PC-3 (cell line): Measurements from ENCODE around the gene MCHR1. TPM values are rescaled to one million over a fixed set of nuclear protein-coding genes. Genes with fewer than 3 reads are reported as not detected.

Experiments
- ATAC-seq: fragments of 200-7000 bp; cut with Tn5 transposase; 2 replicates; pipeline ENCODE4 v1.9.1; 2020; ENCODE audit warnings: mild to moderate bottlenecking, moderate library complexity
- Bru-seq: library from RNA; stranded (reverse); fragments of 400-500 nt; gene quantifications from one replicate; lab custom pipeline; 2021; lab: Mats Ljungman, UMichigan
- BruChase-seq, 2 experiments: library from RNA; stranded (reverse); fragments of 400-500 nt; gene quantifications; one replicate each; lab custom pipeline; 2021; lab: Mats Ljungman, UMichigan
- BruUV-seq: library from RNA; stranded (reverse); fragments of 400-500 nt; replicated peaks from 2 replicates; lab custom pipeline; 2021; lab: Mats Ljungman, UMichigan
- CTCF ChIA-PET: fragments of 300-600 bp; sonication (Branson Sonifier 250); formaldehyde crosslinking; loops from one replicate; lab custom pipeline; 2022; ENCODE audit warnings: antibody characterized with exemption; lab: Charles Lee
- POLR2A ChIA-PET: fragments of 300-600 bp; sonication (Branson Sonifier 250); formaldehyde crosslinking; loops from one replicate; lab custom pipeline; 2022; ENCODE audit warnings: antibody characterized with exemption; ENCODE audit not compliant: unreplicated experiment; lab: Charles Lee
- DNase-seq: peaks from one replicate; pipeline ENCODE4 v3.0.0-alpha.2; 2015
- H2AFZ ChIP-seq: fragments of 300-600 bp; sonication (generic); 2 replicates; pipeline ENCODE4 v1.6.0; 2016; ENCODE audit warnings: antibody characterized with exemption, low read length
- H3F3A ChIP-seq: fragments of 300-600 bp; sonication (generic); one replicate; pipeline ENCODE4 v1.6.0; 2017; ENCODE audit warnings: antibody characterized with exemption, low read length, control low read depth, mild to moderate bottlenecking; ENCODE audit not compliant: unreplicated experiment
- H3K27ac ChIP-seq: fragments of 300-600 bp; sonication (generic); 2 replicates; pipeline ENCODE4 v1.5.1; 2016; ENCODE audit warnings: mild to moderate bottlenecking, low read length
- H3K27me3 ChIP-seq: fragments of 300-600 bp; sonication (generic); 2 replicates; pipeline ENCODE4 v1.6.1; 2016; ENCODE audit warnings: low read length, mixed read lengths
- H3K36me3 ChIP-seq: fragments of 300-600 bp; sonication (generic); 2 replicates; pipeline ENCODE4 v1.6.1; 2016; ENCODE audit warnings: low read depth, mixed run types, low read length, mixed read lengths
- H3K4me1 ChIP-seq: fragments of 300-600 bp; sonication (generic); 2 replicates; pipeline ENCODE4 v1.5.1; 2016; ENCODE audit warnings: low read length; ENCODE audit not compliant: insufficient read depth
- H3K4me2 ChIP-seq: fragments of 300-600 bp; sonication (generic); 2 replicates; pipeline ENCODE4 v1.6.0; 2016; ENCODE audit warnings: low read length
- H3K4me3 ChIP-seq: fragments of 300-600 bp; sonication (generic); 2 replicates; pipeline ENCODE4 v1.5.1; 2016; ENCODE audit warnings: mild to moderate bottlenecking, low read length, mixed read lengths
- H3K79me2 ChIP-seq: fragments of 300-600 bp; sonication (generic); 2 replicates; pipeline ENCODE4 v1.6.1; 2017; ENCODE audit warnings: low read length, mixed read lengths
- H3K9ac ChIP-seq: fragments of 300-600 bp; sonication (generic); 2 replicates; pipeline ENCODE4 v1.6.0; 2016; ENCODE audit warnings: mild to moderate bottlenecking, low read length
- H3K9me2 ChIP-seq: fragments of 300-600 bp; sonication (generic); replicated peaks from 2 replicates; pipeline ENCODE4 v1.6.1; 2016; ENCODE audit warnings: mixed run types, low read length, mixed read lengths
- H3K9me3 ChIP-seq: fragments of 300-600 bp; sonication (generic); 2 replicates; pipeline ENCODE4 v1.6.1; 2016; ENCODE audit warnings: low read length, mixed read lengths
- H4K20me1 ChIP-seq: fragments of 300-600 bp; sonication (generic); 2 replicates; pipeline ENCODE4 v1.6.1; 2016; ENCODE audit warnings: low read length, mixed read lengths
- EZH2 ChIP-seq: fragments of 300-600 bp; sonication (generic); IDR thresholded peaks from one replicate; pipeline ENCODE4 v1.6.1; 2017; ENCODE audit warnings: antibody characterized with exemption, mild to moderate bottlenecking, low read length; ENCODE audit not compliant: unreplicated experiment
- EZH2phosphoT487 ChIP-seq: fragments of 300-600 bp; sonication (generic); IDR thresholded peaks from 2 replicates; pipeline ENCODE4 v1.6.1; 2018; ENCODE audit warnings: mild to moderate bottlenecking, antibody characterized with exemption, low read length, borderline replicate concordance
- intact Hi-C: fragments of 100-400 bp; cut with micrococcal nuclease; formaldehyde crosslinking; loops from 2 replicates; pipeline ENCODE4 v1.9.0; 2023
- long read RNA-seq: library from polyadenylated mRNA; unstranded; transcript quantifications from one replicate; pipeline ENCODE4 v2.0.0, GENCODE V29; 2021; ENCODE audit not compliant: unreplicated experiment
- total RNA-seq: library from RNA; depleted of rRNA; stranded (reverse); fragments of >200 nt; gene quantifications from 2 replicates; pipeline ENCODE4 v1.2.3, GENCODE V29; 2014; rRNA removed
- TF ChIP-seq, protein P1 (sequence below): fragments of 300-600 bp; sonication (generic); conservative IDR thresholded peaks from 2 replicates; pipeline ENCODE4 v1.5.1; 2017; ENCODE audit warnings: antibody characterized with exemption, low read depth, mild to moderate bottlenecking, low read length

The MCHR1 gene, protein sequence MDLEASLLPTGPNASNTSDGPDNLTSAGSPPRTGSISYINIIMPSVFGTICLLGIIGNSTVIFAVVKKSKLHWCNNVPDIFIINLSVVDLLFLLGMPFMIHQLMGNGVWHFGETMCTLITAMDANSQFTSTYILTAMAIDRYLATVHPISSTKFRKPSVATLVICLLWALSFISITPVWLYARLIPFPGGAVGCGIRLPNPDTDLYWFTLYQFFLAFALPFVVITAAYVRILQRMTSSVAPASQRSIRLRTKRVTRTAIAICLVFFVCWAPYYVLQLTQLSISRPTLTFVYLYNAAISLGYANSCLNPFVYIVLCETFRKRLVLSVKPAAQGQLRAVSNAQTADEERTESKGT
- total RNA-seq = not detected in 2 replicates
- Bru-seq, nascent RNA = not detected
- percentile 7 among the genes with signal in this experiment for BruChase-seq, experiment 1, labeled RNA remaining after a 6-hour chase
- BruChase-seq, experiment 2, labeled RNA remaining after a 2-hour chase = not detected
- long read RNA-seq = 0 reads

DNA sequence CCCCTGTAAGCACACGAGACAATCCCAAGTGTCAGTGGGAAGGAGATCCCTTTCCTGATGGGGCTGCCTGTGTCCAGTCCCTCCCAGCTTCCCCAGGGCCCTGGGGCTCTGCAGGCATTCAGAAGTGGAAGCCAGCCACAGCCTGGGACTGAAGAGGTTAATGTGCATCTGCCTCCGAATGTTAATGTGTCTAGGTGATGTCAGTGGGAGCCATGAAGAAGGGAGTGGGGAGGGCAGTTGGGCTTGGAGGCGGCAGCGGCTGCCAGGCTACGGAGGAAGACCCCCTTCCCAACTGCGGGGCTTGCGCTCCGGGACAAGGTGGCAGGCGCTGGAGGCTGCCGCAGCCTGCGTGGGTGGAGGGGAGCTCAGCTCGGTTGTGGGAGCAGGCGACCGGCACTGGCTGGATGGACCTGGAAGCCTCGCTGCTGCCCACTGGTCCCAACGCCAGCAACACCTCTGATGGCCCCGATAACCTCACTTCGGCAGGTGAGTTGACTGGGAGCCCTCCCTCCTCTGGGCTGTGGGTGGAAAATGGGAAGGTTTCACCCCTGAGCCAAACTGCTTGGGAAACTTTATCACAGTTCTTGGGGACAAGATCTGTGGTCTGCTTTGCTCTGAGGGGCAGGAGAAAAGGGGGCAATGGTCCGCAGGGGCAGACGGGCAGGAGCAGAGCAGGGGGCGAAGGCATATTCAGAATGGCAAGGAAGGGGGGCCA is at the start of gene MCHR1:
TSS of gene MCHR1 (plus strand) at position 236 of the 715 bp plus-strand sequence. CDS start at position 405, 169 bp downstream.
- Histone ChIP-seq H3K27me3 (no peaks in the 10 kb centered on the region), H3K4me2 (no peak within 1 kb of the TSS), H3K9me3 (no peaks in the 10 kb centered on the region), H4K20me1 (no peaks in the 10 kb centered on the region), H3K4me1 (peaks cover 8% of the 10 kb centered on the region), H3K9ac (no peak within 1 kb of the TSS), H3K79me2 (no peaks in the 10 kb centered on the region), H3K9me2 (no peaks in the 10 kb centered on the region), H3F3A (no peaks in the 10 kb centered on the region), H3K4me3 (no peak within 1 kb of the TSS), H3K27ac (no peak within 1 kb of the TSS), H2AFZ (no peak within 1 kb of the TSS), H3K36me3 (no peaks in the 10 kb centered on the region)
- no peak for TF ChIP-seq EZH2
- ChIA-PET CTCF (no interaction called here), POLR2A (no interaction called here)
- DNase-seq = no peak
- no TSS peak for BruUV-seq
- ATAC-seq = no peak
- intact Hi-C loops = no loop called here

DNA sequence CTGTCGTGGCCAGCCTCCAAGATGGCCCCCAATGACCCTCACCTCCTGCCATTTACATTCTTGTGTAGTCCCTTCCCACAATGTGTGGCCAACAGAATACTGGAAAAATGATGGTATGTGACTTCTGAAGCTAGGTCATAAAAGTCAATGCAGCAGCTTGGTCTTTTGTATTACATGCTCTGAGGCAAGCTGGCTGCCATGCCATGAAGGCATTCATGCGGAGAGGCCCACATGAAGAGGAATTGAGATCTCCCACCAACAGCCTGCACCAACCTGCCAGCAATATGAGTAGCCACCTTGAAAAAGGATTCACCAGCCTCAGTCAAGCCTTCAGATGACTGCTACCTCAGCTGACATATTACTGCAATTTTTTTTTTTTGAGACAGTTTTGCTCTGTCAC is 47.4 kb upstream of the MCHR1 start:
- Histone ChIP-seq H4K20me1 (peaks cover 34% of the 10 kb centered on the region), H3K36me3 (no peaks in the 10 kb centered on the region), H3K27me3 (no peaks in the 10 kb centered on the region), H3F3A (no peaks in the 10 kb centered on the region), H3K9ac (no peak overlapping the region), H3K4me2 (no peak overlapping the region), H3K79me2 (peaks cover 95% of the 10 kb centered on the region), H3K27ac (no peak overlapping the region), H3K9me2 (no peaks in the 10 kb centered on the region), H3K9me3 (no peaks in the 10 kb centered on the region), H3K4me3 (no peak overlapping the region), H2AFZ (no peak overlapping the region), H3K4me1 (peaks cover 22% of the 10 kb centered on the region)
- TF ChIP-seq EZH2phosphoT487 (no peak), EZH2 (no peak)
- TF ChIP-seq, protein P1, sequence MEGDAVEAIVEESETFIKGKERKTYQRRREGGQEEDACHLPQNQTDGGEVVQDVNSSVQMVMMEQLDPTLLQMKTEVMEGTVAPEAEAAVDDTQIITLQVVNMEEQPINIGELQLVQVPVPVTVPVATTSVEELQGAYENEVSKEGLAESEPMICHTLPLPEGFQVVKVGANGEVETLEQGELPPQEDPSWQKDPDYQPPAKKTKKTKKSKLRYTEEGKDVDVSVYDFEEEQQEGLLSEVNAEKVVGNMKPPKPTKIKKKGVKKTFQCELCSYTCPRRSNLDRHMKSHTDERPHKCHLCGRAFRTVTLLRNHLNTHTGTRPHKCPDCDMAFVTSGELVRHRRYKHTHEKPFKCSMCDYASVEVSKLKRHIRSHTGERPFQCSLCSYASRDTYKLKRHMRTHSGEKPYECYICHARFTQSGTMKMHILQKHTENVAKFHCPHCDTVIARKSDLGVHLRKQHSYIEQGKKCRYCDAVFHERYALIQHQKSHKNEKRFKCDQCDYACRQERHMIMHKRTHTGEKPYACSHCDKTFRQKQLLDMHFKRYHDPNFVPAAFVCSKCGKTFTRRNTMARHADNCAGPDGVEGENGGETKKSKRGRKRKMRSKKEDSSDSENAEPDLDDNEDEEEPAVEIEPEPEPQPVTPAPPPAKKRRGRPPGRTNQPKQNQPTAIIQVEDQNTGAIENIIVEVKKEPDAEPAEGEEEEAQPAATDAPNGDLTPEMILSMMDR = no peak
- DNase-seq (no peak), ATAC-seq (no peak)
- ChIA-PET CTCF (no interaction called here), POLR2A (no interaction called here)
- BruUV-seq = no TSS peak
- intact Hi-C loops = no loop called here

DNA sequence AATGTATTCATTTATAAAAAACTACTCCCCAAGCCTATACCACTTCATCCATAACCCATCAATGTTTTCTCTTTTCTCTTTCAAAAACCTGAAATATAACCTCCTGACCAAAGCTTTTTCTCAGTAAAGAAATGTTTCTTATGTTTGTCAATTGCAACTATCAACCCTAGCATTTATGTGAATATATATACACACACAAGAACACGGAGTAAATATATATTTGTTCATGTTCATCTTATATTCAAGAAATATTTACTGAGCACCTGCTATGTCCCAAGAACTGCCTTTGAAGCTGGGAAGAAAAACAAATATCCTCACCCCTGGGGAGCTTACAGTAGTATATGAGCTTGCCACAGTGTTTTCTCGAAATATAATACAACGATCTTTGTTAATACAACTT is 46.2 kb upstream of the MCHR1 start:
- POLR2A ChIA-PET = interaction anchor here (0.5 kb wide), 1 partner anchor 50 kb away, joined by 3 read pairs; no protein-coding TSS in a partner anchor
- no peak overlapping the region for H3K9ac ChIP-seq
- TF ChIP-seq EZH2phosphoT487 = no peak
- no peak for TF ChIP-seq EZH2
- TF ChIP-seq, protein P1 = no peak
- H3K4me2 ChIP-seq = no peak overlapping the region
- intact Hi-C loops = no loop called here
- H2AFZ ChIP-seq = no peak overlapping the region
- no peaks in the 10 kb centered on the region for H3K36me3 ChIP-seq
- ATAC-seq = no peak
- H3K9me2 ChIP-seq = no peaks in the 10 kb centered on the region
- peaks cover 84% of the 10 kb centered on the region for H3K79me2 ChIP-seq
- no peak for DNase-seq
- no peaks in the 10 kb centered on the region for H3K27me3 ChIP-seq
- H3K4me3 ChIP-seq = no peak overlapping the region
- CTCF ChIA-PET = no interaction called here
- no peaks in the 10 kb centered on the region for H3F3A ChIP-seq
- peaks cover 27% of the 10 kb centered on the region for H3K4me1 ChIP-seq
- BruUV-seq = no TSS peak
- H3K9me3 ChIP-seq = no peaks in the 10 kb centered on the region
- peaks cover 34% of the 10 kb centered on the region for H4K20me1 ChIP-seq
- H3K27ac ChIP-seq = no peak overlapping the region
